Measurements from ENCODE around the gene STRADB.
"Not testable (repeated sequence)": the region's sequence is repeated elsewhere in the genome, so short reads cannot be mapped to it uniquely, and the experiment has no call there.

Gene STRADB

DNA sequence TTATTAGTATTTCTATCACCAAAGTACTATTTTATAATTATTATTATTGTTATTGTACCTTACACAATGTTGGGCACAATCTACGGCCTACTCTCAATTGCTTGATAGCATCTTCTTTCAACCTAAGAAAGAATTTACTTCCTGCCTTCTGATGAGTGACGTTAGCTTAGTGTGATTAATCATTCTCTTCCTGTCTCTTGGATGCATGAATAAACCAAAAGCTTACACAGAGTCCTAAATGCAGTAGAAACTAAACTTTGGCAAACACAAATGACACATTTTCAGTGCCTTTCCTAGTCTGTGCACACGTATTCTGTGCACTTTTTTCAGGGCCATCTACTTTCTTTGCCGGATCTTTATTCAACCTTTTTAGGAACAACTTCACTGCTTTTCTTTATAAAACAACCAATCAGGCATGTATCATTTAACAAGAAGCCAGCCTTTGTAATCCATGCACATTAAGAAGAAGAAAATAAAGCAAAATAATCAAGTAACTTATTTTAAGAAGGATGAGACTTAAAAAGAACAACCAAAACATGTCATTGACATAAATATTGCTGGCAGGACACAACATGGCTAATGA is 19.4 kb upstream of the STRADB start:
- TF ChIP-seq, protein P1, sequence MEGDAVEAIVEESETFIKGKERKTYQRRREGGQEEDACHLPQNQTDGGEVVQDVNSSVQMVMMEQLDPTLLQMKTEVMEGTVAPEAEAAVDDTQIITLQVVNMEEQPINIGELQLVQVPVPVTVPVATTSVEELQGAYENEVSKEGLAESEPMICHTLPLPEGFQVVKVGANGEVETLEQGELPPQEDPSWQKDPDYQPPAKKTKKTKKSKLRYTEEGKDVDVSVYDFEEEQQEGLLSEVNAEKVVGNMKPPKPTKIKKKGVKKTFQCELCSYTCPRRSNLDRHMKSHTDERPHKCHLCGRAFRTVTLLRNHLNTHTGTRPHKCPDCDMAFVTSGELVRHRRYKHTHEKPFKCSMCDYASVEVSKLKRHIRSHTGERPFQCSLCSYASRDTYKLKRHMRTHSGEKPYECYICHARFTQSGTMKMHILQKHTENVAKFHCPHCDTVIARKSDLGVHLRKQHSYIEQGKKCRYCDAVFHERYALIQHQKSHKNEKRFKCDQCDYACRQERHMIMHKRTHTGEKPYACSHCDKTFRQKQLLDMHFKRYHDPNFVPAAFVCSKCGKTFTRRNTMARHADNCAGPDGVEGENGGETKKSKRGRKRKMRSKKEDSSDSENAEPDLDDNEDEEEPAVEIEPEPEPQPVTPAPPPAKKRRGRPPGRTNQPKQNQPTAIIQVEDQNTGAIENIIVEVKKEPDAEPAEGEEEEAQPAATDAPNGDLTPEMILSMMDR (IDR thresholded peaks at IDR 0.05; ENCODE audit: borderline replicate concordance, insufficient read depth, low read depth, low read length), result no peak
- H3K4me3 ChIP-seq (ENCODE audit: low read depth, low read length), result no peak overlapping the region

DNA sequence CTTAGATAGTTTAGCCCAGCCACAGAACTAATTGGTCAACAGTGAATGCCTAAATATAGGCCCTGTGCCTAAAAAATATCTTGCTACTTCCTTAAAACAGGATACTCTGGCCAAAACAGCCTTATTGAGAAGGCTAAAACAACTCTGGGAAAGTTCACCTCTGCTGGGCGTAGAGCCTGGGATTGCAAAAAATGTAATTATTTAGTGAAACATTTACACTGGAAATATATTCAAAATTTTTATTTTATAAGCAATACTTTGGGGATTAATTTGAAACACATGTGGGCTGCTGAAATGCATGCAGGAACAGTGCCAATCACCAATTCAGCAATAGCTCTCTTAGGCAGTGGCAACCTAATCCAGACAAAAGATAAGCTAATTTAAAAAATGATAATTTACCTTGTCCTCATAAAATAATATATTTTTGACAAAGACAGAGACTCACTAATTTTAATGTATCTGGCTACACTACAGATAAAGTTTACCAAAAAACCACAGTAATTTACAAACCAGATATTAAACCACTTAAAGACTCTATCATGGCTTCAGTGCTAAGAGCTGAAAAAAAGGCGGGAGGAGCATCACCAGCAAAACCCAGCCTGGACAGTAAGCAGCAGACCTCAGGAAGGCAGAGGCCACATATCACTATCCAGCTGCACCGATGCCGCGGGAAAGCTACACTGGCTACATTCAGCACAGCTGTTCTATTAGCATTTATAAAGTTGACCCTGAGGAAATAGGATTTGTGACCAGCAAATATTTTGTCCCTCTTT is 18.7 kb upstream of the STRADB start:
- TF ChIP-seq, protein P1 (IDR thresholded peaks at IDR 0.05; ENCODE audit: borderline replicate concordance, insufficient read depth, low read depth, low read length), result no peak

DNA sequence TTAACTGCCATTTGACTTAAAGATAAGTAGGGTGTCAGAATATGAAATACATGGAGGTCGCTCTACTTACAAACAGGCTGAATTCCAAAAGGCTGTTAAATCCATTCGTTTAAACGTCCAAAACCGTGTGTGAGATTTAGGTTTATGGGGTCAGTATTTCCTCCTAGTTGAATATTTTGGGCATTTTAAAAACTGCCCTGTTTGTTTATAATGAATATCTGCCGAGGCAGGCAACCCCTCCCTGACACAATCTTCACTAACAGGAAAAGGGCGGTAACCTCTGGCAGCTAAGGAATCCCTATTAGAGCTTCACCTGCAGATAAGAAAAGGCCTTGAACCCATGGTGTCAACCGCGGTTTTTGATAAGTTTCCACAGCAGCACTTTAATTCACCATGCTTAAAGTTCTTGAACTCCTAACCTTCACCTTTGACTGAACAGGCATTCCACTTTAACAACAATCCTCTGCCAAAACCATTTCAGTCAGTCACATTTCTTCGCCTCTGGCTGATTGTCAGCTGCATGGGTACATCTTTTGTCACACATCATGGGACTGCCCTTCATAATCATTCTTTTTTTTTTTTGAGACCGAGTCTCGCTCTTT is 18.0 kb upstream of the STRADB start:
- TF ChIP-seq, protein P1 (IDR thresholded peaks at IDR 0.05; ENCODE audit: borderline replicate concordance, insufficient read depth, low read depth, low read length), result no peak

More for the DNA sequence above, 18.7 kb upstream of the STRADB start:
- no peak overlapping the region for H3K4me3 ChIP-seq (ENCODE audit: low read depth, low read length)

DNA sequence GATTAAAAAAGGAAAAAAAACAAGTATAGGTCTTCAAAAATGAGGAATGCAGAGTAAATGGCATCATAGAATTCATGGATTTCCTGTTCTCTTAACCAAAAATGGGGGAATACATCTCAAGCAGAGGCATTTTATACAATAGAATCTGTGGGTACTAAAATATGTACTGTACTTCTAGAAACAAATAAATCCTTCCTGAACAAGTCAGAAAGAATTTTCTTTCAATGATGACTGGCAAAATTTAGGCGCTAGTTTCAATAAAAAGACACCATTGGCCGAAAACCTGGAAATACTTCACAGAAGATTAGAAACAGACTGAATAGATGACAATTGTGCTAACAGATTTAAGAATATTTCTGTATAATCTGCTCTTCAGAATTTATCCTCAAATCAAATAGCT is 15.4 kb upstream of the STRADB start:
- no peak overlapping the region for H3K4me3 ChIP-seq (ENCODE audit: low read depth, low read length)
- TF ChIP-seq, protein P1 (IDR thresholded peaks at IDR 0.05; ENCODE audit: borderline replicate concordance, insufficient read depth, low read depth, low read length), result no peak

More for the DNA sequence above, 18.0 kb upstream of the STRADB start:
- no peak overlapping the region for H3K4me3 ChIP-seq (ENCODE audit: low read depth, low read length)

DNA sequence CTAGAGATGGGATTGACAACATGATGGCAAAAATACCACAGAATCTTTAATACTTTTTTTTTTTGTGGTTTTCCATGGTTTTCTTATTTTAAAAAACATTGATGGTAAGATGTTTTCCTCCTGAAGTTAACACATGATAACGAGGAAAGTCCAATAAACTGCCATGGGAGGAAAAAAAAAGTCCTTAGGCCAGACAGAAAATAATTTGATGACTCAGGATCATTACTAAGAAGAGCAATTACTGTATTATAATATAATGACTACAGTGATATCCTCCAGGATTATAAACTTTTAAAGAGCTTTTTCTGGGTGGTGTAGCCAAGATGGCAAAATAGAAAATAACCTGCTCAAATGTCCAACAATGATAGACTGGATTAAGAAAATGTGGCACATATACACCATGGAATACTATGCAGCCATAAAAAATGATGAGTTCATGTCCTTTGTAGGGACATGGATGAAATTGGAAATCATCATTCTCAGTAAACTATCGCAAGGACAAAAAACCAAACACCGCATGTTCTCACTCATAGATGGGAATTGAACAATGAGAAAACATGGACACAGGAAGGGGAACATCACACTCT is 12.1 kb upstream of the STRADB start:
- H3K4me3 ChIP-seq (ENCODE audit: low read depth, low read length), result not testable (repeated sequence)

DNA sequence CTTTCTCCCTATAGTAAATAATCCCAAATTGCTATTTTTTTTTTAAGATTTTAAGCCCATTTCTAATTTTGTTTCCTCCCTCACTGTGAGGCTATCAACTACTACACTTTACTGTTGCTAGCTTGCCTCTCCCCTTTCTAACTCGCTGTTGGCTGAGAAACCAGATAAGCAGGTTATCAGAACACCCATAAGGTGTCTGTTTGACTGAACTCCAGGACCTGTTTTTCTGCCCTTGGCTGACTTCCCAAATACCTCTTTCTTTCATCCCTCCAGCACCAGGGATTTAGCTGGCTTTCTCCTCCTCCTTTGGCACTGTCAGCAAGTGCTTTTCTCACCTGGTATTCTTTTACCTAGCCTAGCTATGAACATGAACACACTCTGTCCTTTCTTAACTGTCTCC is 11.4 kb upstream of the STRADB start:
- TF ChIP-seq, protein P1 (IDR thresholded peaks at IDR 0.05; ENCODE audit: borderline replicate concordance, insufficient read depth, low read depth, low read length), result no peak

DNA sequence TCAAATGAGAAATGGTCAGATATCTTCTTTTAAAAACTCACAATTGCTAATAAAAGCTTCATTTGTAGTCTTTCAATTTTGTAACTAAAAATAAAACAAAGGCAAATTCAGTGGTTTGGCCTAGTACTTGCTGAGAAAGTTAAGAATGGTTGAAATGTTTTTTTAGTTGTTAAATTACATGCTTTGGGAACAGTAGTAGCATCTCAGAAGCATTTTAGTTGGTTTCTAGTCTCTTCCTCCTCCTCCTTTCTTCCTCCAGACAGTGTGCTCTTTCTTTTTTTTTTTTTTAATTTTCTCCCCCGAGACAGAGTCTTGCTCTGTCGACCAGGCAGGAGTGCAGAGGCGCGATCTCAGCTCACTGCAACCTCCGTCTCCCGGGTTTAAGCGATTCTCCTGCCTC is 10.1 kb upstream of the STRADB start:
- no peak overlapping the region for H3K4me3 ChIP-seq (ENCODE audit: low read depth, low read length)

More for the DNA sequence above, 11.4 kb upstream of the STRADB start:
- H3K4me3 ChIP-seq (ENCODE audit: low read depth, low read length), result no peak overlapping the region

More for the DNA sequence above, 10.1 kb upstream of the STRADB start:
- TF ChIP-seq, protein P1 (IDR thresholded peaks at IDR 0.05; ENCODE audit: borderline replicate concordance, insufficient read depth, low read depth, low read length), result no peak

All from GM12875 (cell line).